ENCODE results near the gene CASTOR1. TPM values are rescaled to one million over a fixed set of nuclear protein-coding genes. Genes with fewer than 3 reads are reported as not detected.

Gene CASTOR1
- total RNA-seq, 1 donor from 2014 or later: 15.9 TPM

GRCh38 chr22:30304495-30305244 is 15.4 kb upstream of the CASTOR1 start:
- DNase-seq (ENCODE audit: low spot score) (no peak), ATAC-seq (no peak)
- intact Hi-C loops (cut with DNase I): no loop called here

GRCh38 chr22:30302810-30303138 is 13.5 kb upstream of the CASTOR1 start:
- ATAC-seq (no peak), DNase-seq (ENCODE audit: low spot score) (no peak)
- intact Hi-C loops (cut with DNase I): no loop called here

GRCh38 chr22:30301995-30302809 is 12.9 kb upstream of the CASTOR1 start:
- intact Hi-C loops (cut with DNase I): no loop called here
- ATAC-seq: peak; percentile 74
- DNase-seq (ENCODE audit: low spot score): no peak

GRCh38 chr22:30299322-30299721 is 10.0 kb upstream of the CASTOR1 start:
- no peak for DNase-seq (ENCODE audit: low spot score)
- ATAC-seq: no peak
- intact Hi-C loops (cut with DNase I): no loop called here

GRCh38 chr22:30297991-30298701 is 8.8 kb upstream of the CASTOR1 start:
- DNase-seq (ENCODE audit: low spot score) (no peak), ATAC-seq (no peak)
- intact Hi-C loops (cut with DNase I): no loop called here

- no peak for ATAC-seq
- intact Hi-C loops (cut with DNase I): no loop called here
Measured at GRCh38 chr22:30297276-30297990, 8.1 kb upstream of the CASTOR1 start.

GRCh38 chr22:30296833-30297232 is 7.5 kb upstream of the CASTOR1 start:
- ATAC-seq (no peak), DNase-seq (ENCODE audit: low spot score) (no peak)
- intact Hi-C loops (cut with DNase I): no loop called here

More at GRCh38 chr22:30297276-30297990, 8.1 kb upstream of the CASTOR1 start:
- no peak for DNase-seq (ENCODE audit: low spot score)

GRCh38 chr22:30296324-30296723 is 7.0 kb upstream of the CASTOR1 start:
- intact Hi-C loops (cut with DNase I): no loop called here
- DNase-seq (ENCODE audit: low spot score) (no peak), ATAC-seq (no peak)

GRCh38 chr22:30295576-30295975 is 6.3 kb upstream of the CASTOR1 start:
- intact Hi-C loops (cut with DNase I): no loop called here
- no peak for ATAC-seq
- no peak for DNase-seq (ENCODE audit: low spot score)

- ATAC-seq (no peak), DNase-seq (ENCODE audit: low spot score) (no peak)
- intact Hi-C loops (cut with DNase I): no loop called here
Measured at GRCh38 chr22:30294830-30295229, 5.5 kb upstream of the CASTOR1 start.

- intact Hi-C loops (cut with DNase I): no loop called here
- ATAC-seq: no peak
- DNase-seq (ENCODE audit: low spot score): no peak
Measured at GRCh38 chr22:30294066-30294465, 4.8 kb upstream of the CASTOR1 start.

- ATAC-seq: no peak
- intact Hi-C loops (cut with DNase I): no loop called here
- DNase-seq (ENCODE audit: low spot score): no peak
Measured at GRCh38 chr22:30293026-30293425, 3.7 kb upstream of the CASTOR1 start.

- DNase-seq (ENCODE audit: low spot score) (no peak), ATAC-seq (no peak)
- intact Hi-C loops (cut with DNase I): no loop called here
Measured at GRCh38 chr22:30292069-30292970, 3.0 kb upstream of the CASTOR1 start.

- DNase-seq (ENCODE audit: low spot score): peak; percentile 91
- intact Hi-C loops (cut with DNase I): no loop called here
- ATAC-seq: peak; percentile 51
Measured at GRCh38 chr22:30291058-30291892, 2.0 kb upstream of the CASTOR1 start.

GRCh38 chr22:30290342-30291057 is 1.2 kb upstream of the CASTOR1 start:
- ATAC-seq (peak; percentile 27), DNase-seq (ENCODE audit: low spot score) (no peak)
- intact Hi-C loops (cut with DNase I): no loop called here

- DNase-seq (ENCODE audit: low spot score): peak; percentile 76
- intact Hi-C loops (cut with DNase I): loop anchor here (5.0 kb wide), 1 partner anchor 97 kb away; the partner anchor contains the start of gene RNF215
- ATAC-seq: peak; percentile 10
Measured at GRCh38 chr22:30289980-30290313, 642 bp upstream of the CASTOR1 start.
